ENCODE results near the gene DDX46.
"Not testable (repeated sequence)": the region's sequence is repeated elsewhere in the genome, so short reads cannot be mapped to it uniquely, and the experiment has no call there.

Gene DDX46

GRCh38 chr5:134758504-134759341, at the start of gene DDX46:
TSS of gene DDX46 (plus strand) at chr5:134758779. CDS start at chr5:134758939, 160 bp downstream.
- peak; percentile 85 for DNase-seq

GRCh38 chr5:134714120-134714519, 44.5 kb upstream of the DDX46 start:
- no peak for DNase-seq

DNA sequence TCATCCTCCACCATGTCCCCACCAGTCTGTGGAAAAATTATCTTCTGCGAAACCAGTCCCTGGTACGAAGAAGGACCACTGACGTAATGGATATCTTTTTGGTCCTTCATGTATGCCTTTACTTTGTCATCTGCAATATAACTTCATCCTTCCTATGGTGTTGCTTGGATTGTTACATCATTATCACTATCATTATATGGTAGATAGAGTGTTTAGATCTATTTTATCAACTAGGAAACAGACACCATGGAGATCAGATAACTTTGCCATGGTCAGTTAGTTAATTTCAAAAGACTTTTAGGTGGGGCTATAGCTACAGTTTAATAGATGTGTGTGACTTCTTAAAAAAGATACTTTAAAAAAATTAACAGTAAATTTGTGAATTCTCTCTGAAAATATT, 44.0 kb upstream of the DDX46 start:
- DNase-seq, result no peak

DNA sequence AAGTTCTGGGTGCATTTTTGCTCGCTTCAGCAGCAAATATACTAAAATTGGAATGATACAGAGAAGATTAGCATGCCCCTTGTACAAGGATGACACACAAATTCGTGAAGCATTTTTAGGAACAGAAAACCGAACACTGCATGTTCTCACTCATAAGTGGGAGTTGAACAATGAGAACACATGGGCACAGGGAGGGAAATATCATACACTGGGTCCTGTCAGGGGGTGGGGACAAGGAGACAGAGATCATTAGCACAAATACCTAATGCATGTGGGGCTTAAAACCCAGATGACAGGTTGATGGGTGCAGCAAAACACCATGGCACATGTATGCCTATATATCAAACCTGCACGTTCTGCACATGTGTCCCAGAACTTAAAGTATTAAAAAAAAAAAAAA, 43.1 kb upstream of the DDX46 start:
- not testable (repeated sequence) for DNase-seq

GRCh38 chr5:134724872-134725271, 33.7 kb upstream of the DDX46 start:
- no peak for DNase-seq

- no peak for DNase-seq
These were observed 25.8 kb upstream of the DDX46 start for GRCh38 chr5:134732819-134733218.

DNA sequence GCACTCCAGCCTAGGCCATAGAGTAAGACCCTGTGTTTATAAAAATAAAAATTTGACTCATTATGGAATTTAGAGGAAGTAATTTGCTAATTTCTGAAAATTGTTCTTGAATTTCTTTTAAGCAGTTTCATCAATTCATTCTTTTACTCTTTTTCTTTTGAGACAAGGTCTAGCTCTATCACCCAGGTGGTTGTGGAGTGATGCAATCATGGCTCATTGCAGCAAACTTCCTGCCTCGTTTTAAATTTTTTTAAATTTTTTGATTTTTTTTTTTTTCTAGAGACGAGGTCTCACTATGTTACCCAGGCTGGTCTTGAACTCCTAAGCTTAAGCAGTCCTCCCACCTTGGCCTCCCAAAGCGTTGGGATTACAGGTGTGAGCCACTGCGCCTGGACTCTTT, 23.3 kb upstream of the DDX46 start:
- DNase-seq, result no peak

GRCh38 chr5:134736173-134736812, 22.3 kb upstream of the DDX46 start:
- DNase-seq, result no peak

DNA sequence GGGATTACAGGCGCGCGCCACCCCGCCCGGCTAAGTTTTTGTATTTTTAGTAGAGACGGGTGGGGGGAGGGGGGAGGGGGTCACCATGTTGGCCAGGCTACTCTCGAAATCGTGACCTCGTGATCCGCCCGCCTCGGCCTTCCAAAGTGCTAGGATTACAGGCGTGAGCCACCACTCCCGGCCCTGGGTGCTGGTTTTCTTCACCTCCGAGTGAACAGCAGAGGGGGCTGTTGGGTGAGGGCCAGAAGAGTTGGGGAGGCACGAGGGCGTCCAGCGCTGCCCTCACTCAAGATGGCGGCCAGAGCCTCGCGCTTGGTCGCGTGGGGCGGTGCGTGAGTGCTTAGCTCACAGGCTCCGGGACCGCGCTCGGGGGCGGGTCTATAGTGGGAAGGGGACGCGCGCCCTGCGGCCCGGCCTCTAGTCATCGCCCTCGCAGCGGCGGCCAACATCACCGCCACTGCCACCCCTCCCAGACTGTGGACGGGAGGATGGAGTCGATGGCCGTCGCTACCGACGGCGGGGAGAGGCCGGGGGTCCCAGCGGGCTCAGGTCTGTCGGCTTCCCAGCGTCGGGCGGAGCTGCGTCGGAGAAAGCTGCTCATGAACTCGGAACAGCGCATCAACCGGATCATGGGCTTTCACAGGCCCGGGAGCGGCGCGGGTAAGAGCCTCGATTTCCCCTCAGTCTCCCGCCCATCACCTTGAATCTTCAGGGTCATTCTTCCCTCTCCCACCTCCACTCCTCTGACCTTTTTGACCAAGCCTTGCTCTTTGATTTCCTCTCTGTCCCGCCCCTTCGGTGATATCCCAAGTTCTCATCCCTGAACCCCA, 20.2 kb upstream of the DDX46 start, which contains the start of gene CAMLG:
TSS of gene CAMLG (plus strand) at position 416 of the 830 bp plus-strand sequence. CDS start at position 489, 73 bp downstream.
- DNase-seq, result peak; percentile 89

GRCh38 chr5:134738963-134739661, 19.5 kb upstream of the DDX46 start:
- no peak for DNase-seq

GRCh38 chr5:134741052-134741451, 17.5 kb upstream of the DDX46 start:
- DNase-seq, result no peak

GRCh38 chr5:134742134-134742533, 16.4 kb upstream of the DDX46 start:
- DNase-seq, result no peak

GRCh38 chr5:134749415-134749814, 9.2 kb upstream of the DDX46 start:
- DNase-seq, result no peak

GRCh38 chr5:134758176-134758503, 439 bp upstream of the DDX46 start:
- DNase-seq, result no peak

DNA sequence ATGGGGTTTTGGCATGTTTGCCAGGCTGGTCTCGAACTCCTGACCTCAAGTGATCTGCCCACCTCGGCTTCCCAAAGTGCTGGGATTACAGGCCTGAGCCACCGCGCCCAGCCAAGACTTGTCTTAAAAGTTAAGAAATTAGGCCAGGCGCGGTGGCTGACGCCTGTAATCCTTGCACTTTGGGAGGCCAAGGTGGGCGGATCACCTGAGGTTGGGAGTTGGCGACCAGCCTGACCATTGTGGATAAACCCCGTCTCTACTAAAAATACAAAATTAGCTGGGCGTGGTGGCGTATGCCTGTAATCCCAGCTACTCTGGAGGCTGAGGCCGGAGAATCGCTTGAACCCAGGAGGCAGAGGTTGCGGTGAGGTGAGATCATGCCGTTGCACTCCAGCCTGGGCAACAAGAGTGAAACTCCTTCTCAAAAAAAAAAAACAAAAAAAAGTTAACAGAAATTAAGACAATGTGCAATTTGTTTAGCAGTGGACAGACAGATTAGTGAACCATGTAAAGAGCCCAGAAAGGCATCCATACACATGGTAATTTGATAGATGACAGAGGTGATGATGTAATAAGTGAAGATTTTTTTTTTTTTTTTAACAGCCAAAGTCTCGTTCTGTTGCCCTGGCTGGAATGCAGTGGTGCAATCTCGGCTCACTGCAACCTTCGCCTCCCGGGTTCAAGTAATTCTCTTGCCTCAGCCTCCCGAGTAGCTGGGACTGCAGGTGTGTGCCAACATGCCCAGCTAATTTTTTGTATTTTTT, 9.1 kb downstream of the DDX46 start:
- DNase-seq, result not testable (repeated sequence)

GRCh38 chr5:134769206-134769605, 10.6 kb downstream of the DDX46 start:
- DNase-seq, result no peak

GRCh38 chr5:134772461-134773125, 14.0 kb downstream of the DDX46 start:
- no peak for DNase-seq

DNA sequence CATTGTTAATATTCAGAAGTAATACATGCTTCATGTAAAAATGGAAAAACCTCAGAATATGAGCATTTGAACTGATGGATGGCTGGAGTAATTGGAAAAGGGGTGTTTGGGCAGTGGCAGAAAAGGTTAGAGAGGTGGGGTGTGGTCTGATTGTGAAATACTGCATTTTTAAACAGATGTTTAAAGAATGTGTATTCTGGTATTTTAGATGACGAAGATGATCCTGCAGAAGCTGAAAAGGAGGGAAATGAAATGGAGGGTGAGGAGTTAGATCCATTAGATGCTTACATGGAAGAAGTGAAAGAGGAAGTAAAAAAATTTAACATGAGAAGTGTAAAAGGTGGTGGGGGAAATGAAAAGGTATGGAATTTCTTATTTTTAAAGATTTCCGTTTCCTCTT, 18.8 kb downstream of the DDX46 start:
- DNase-seq, result no peak

- no peak for DNase-seq
These were observed 25.8 kb downstream of the DDX46 start for GRCh38 chr5:134784241-134784920.

DNA sequence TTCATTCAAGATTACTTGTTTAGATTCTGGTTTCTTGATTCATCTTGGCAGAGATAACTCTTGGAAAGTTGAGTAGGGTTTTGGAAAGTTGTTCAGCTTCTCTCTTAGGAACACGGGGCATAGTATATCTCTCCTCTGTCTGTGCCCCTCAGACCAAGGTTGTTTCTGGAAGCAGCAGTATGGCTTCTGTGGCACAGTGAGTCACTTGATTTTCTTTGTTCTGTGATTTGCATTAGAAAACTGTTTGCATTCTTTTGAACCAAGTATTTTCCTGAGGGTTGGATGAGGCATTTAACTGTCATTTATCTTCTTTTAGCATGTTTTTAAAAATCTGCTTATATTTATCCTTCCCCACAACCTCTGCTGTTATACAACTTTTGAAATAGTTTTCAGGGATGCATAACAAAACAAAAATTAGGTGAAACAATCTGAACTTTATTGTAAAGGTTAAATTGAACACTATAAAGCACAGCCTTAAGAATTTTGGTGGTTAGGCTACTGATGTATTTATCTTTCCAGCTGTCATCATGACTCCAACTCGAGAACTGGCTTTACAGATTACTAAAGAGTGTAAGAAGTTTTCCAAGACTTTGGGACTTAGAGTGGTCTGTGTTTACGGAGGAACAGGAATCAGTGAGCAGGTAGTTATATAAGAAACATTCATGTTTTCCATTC, 26.5 kb downstream of the DDX46 start:
- DNase-seq, result no peak

All from NCI-H1105 (cell line).